Measurements from ENCODE around the gene SFXN5. TPM values are rescaled to one million over a fixed set of nuclear protein-coding genes. Genes with fewer than 3 reads are reported as not detected.

SFXN5 gene
- polyA plus RNA-seq, 1 donor (not counting 4 experiments of a cell fraction or from before 2014, with no cell fraction given) = 6.3 TPM

DNA sequence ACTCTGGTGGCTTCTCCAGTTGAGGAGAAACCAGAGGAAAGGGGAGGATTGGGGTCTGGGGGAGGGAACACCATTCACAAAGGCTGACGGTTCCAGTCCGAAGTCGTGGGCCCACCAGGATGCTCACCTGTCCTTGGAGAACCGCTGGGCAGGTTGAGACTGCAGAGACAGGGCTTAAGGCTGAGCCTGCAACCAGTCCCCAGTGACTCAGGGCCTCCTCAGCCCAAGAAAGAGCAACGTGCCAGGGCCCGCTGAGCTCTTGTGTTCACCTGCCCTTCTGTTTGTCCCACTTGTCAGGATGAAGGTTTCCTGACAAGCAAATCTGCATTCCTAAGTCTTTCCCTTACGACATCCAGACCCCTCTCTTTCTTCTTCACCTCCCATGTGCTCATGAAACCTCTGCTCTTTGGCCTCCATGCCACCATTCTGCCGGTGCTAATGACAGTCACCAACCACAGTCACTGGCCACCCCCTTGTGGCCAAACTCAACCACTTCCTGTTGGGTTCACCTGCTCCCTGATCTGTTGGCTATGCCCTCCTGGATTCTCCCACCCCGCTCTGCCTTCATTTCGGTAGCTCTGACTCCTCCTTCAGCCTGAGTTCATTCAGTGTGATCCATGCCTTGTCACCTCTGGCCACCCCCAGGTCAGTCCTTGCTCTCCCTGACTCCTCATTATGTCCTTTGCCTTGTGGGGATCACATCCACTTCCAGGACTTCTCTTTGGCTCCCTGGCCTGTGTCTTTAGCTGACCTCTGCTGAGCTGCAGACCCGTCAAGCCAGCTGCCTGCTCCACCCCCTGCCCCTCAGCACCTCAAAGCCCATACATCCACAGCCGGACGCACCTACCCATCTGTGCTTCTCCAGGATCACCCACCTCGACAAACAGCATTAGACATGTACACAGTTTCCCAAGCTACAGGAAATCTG is 136.6 kb downstream of the SFXN5 start:
- H2AFZ ChIP-seq (ENCODE audit: control insufficient read depth, low read length) = no peak overlapping the region
- H3K9me1 ChIP-seq (ENCODE audit: control insufficient read depth, extremely low read depth, insufficient read depth, low read length) = no peaks in the 10 kb centered on the region
- H3K9me3 ChIP-seq (ENCODE audit: control insufficient read depth, low read depth, low read length) = no peaks in the 10 kb centered on the region
- H3K4me1 ChIP-seq (ENCODE audit: control insufficient read depth, extremely low read depth, insufficient read depth, low read length) = peaks cover 21% of the 10 kb centered on the region
- H3K4me3 ChIP-seq (ENCODE audit: control insufficient read depth in 2 of 3, extremely low read depth in 1 of 3, insufficient read depth in 2 of 3, low read depth in 1 of 3, low read length in 3 of 3) = peak overlapping the region in 1 of 3 experiments; percentile 8
- TF ChIP-seq, protein P1, sequence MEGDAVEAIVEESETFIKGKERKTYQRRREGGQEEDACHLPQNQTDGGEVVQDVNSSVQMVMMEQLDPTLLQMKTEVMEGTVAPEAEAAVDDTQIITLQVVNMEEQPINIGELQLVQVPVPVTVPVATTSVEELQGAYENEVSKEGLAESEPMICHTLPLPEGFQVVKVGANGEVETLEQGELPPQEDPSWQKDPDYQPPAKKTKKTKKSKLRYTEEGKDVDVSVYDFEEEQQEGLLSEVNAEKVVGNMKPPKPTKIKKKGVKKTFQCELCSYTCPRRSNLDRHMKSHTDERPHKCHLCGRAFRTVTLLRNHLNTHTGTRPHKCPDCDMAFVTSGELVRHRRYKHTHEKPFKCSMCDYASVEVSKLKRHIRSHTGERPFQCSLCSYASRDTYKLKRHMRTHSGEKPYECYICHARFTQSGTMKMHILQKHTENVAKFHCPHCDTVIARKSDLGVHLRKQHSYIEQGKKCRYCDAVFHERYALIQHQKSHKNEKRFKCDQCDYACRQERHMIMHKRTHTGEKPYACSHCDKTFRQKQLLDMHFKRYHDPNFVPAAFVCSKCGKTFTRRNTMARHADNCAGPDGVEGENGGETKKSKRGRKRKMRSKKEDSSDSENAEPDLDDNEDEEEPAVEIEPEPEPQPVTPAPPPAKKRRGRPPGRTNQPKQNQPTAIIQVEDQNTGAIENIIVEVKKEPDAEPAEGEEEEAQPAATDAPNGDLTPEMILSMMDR (optimal IDR thresholded peaks at IDR 0.05 in 1 of 3, IDR thresholded peaks at IDR 0.05 in 1 of 3, conservative IDR thresholded peaks at IDR 0.05 in 1 of 3; ENCODE audit: extremely low read depth in 1 of 3, insufficient read depth in 2 of 3, low read length in 3 of 3) = peak; percentile 53 to 58 (median 54)
- TF ChIP-seq EZH2 (IDR thresholded peaks at IDR 0.05; ENCODE audit: low read length) = peak; percentile 43
- H3K79me2 ChIP-seq (ENCODE audit: control insufficient read depth, insufficient read depth, low read length) = no peaks in the 10 kb centered on the region
- dilution Hi-C loops (cut with MboI; ENCODE audit: extremely low pct_ligation_motif_present, low sequenced_read_pairs) = no loop called here
- H3K9ac ChIP-seq (ENCODE audit: control insufficient read depth, extremely low read depth, insufficient read depth, low read length) = no peak overlapping the region
- no peaks in the 10 kb centered on the region for H4K20me1 ChIP-seq (ENCODE audit: control insufficient read depth, extremely low read depth, insufficient read depth, low read length)
- H3K4me2 ChIP-seq (ENCODE audit: control insufficient read depth, extremely low read depth, insufficient read depth, low read depth, low read length) = peak overlapping the region; percentile 66
- FAIRE-seq (peak; percentile 90), DNase-seq (ENCODE audit: low read depth, low spot score) (peak; percentile 54)
- H3K27me3 ChIP-seq (ENCODE audit: control insufficient read depth, extremely low read depth, insufficient read depth, low read length) = peaks cover 33% of the 10 kb centered on the region
- no peaks in the 10 kb centered on the region for H3K36me3 ChIP-seq (ENCODE audit: control insufficient read depth in 2 of 2, extremely low read depth in 1 of 2, insufficient read depth in 2 of 2, low read length in 2 of 2)
- no peak overlapping the region for H3K27ac ChIP-seq (ENCODE audit: control insufficient read depth, insufficient read depth, low read length)

- no peaks in the 10 kb centered on the region for H3K9me1 ChIP-seq (ENCODE audit: control insufficient read depth, extremely low read depth, insufficient read depth, low read length)
- TF ChIP-seq, protein P1 (optimal IDR thresholded peaks at IDR 0.05 in 1 of 3, IDR thresholded peaks at IDR 0.05 in 1 of 3, conservative IDR thresholded peaks at IDR 0.05 in 1 of 3; ENCODE audit: extremely low read depth in 1 of 3, insufficient read depth in 2 of 3, low read length in 3 of 3) = no peak
- no peak for TF ChIP-seq EZH2 (IDR thresholded peaks at IDR 0.05; ENCODE audit: low read length)
- peaks cover 21% of the 10 kb centered on the region for H3K4me1 ChIP-seq (ENCODE audit: control insufficient read depth, extremely low read depth, insufficient read depth, low read length)
- no peak overlapping the region for H3K4me3 ChIP-seq (ENCODE audit: control insufficient read depth in 2 of 3, extremely low read depth in 1 of 3, insufficient read depth in 2 of 3, low read depth in 1 of 3, low read length in 3 of 3)
- FAIRE-seq (no peak), DNase-seq (ENCODE audit: low read depth, low spot score) (no peak)
- H3K4me2 ChIP-seq (ENCODE audit: control insufficient read depth, extremely low read depth, insufficient read depth, low read depth, low read length) = no peak overlapping the region
- H4K20me1 ChIP-seq (ENCODE audit: control insufficient read depth, extremely low read depth, insufficient read depth, low read length) = no peaks in the 10 kb centered on the region
- H3K9ac ChIP-seq (ENCODE audit: control insufficient read depth, extremely low read depth, insufficient read depth, low read length) = no peak overlapping the region
- H3K79me2 ChIP-seq (ENCODE audit: control insufficient read depth, insufficient read depth, low read length) = no peaks in the 10 kb centered on the region
- no peak overlapping the region for H2AFZ ChIP-seq (ENCODE audit: control insufficient read depth, low read length)
- no peak overlapping the region for H3K27ac ChIP-seq (ENCODE audit: control insufficient read depth, insufficient read depth, low read length)
- dilution Hi-C loops (cut with MboI; ENCODE audit: extremely low pct_ligation_motif_present, low sequenced_read_pairs) = no loop called here
- H3K36me3 ChIP-seq (ENCODE audit: control insufficient read depth in 2 of 2, extremely low read depth in 1 of 2, insufficient read depth in 2 of 2, low read length in 2 of 2) = no peaks in the 10 kb centered on the region
- H3K27me3 ChIP-seq (ENCODE audit: control insufficient read depth, extremely low read depth, insufficient read depth, low read length) = peaks cover 41% of the 10 kb centered on the region
- H3K9me3 ChIP-seq (ENCODE audit: control insufficient read depth, low read depth, low read length) = no peaks in the 10 kb centered on the region
Observed at GRCh38 chr2:72933646-72934151, 137.8 kb downstream of the SFXN5 start.
